Measurements from ENCODE around the gene PIGA.
"Not testable (repeated sequence)": the region's sequence is repeated elsewhere in the genome, so short reads cannot be mapped to it uniquely, and the experiment has no call there.

The PIGA gene

GRCh38 chrX:15320297-15320696 lies 15.0 kb downstream of the PIGA start:
- no peak for DNase-seq (ENCODE audit: low read depth in 1 of 2, low spot score in 1 of 2)

- no peak for DNase-seq (ENCODE audit: low read depth in 1 of 2, low spot score in 1 of 2)
These were observed 16.2 kb downstream of the PIGA start for GRCh38 chrX:15319075-15319474.

- DNase-seq (ENCODE audit: low read depth in 1 of 2, low spot score in 1 of 2): no peak
These were observed 19.8 kb downstream of the PIGA start, which contains the start of gene ASB11 for GRCh38 chrX:15315509-15315908. Gene ASB11, minus strand, starts transcription at chrX:15315640. Its CDS starts 35 bp downstream, at chrX:15315605.

- no peak for DNase-seq (ENCODE audit: low read depth in 1 of 2, low spot score in 1 of 2)
These were observed 20.9 kb downstream of the PIGA start for GRCh38 chrX:15314472-15314871.

- no peak for DNase-seq (ENCODE audit: low read depth in 1 of 2, low spot score in 1 of 2)
These were observed 24.2 kb downstream of the PIGA start for GRCh38 chrX:15311119-15311518.

- no peak for DNase-seq (ENCODE audit: low read depth in 1 of 2, low spot score in 1 of 2)
These were observed 25.2 kb downstream of the PIGA start for GRCh38 chrX:15310117-15310516.

GRCh38 chrX:15305899-15306298 lies 29.4 kb downstream of the PIGA start:
- not testable (repeated sequence) for DNase-seq (ENCODE audit: low read depth in 1 of 2, low spot score in 1 of 2)

- no peak for DNase-seq (ENCODE audit: low read depth in 1 of 2, low spot score in 1 of 2)
These were observed 33.4 kb downstream of the PIGA start for GRCh38 chrX:15301924-15302323.

- no peak for DNase-seq (ENCODE audit: low read depth in 1 of 2, low spot score in 1 of 2)
These were observed 35.1 kb downstream of the PIGA start for GRCh38 chrX:15299941-15300851.

- DNase-seq (ENCODE audit: low read depth in 1 of 2, low spot score in 1 of 2): no peak
These were observed 36.5 kb downstream of the PIGA start for GRCh38 chrX:15298780-15299179.

- DNase-seq (ENCODE audit: low read depth in 1 of 2, low spot score in 1 of 2): no peak
These were observed 37.1 kb downstream of the PIGA start for GRCh38 chrX:15298201-15298600.

- DNase-seq (ENCODE audit: low read depth in 1 of 2, low spot score in 1 of 2): no peak
These were observed 41.9 kb downstream of the PIGA start for GRCh38 chrX:15293451-15293850.

- no peak for DNase-seq (ENCODE audit: low read depth in 1 of 2, low spot score in 1 of 2)
These were observed 42.5 kb downstream of the PIGA start for GRCh38 chrX:15292861-15293260.

- no peak for DNase-seq (ENCODE audit: low read depth in 1 of 2, low spot score in 1 of 2)
These were observed 57.7 kb downstream of the PIGA start for GRCh38 chrX:15277604-15278003.

- DNase-seq (ENCODE audit: low read depth in 1 of 2, low spot score in 1 of 2): no peak
These were observed 60.4 kb downstream of the PIGA start for GRCh38 chrX:15274946-15275345.

- DNase-seq (ENCODE audit: low read depth in 1 of 2, low spot score in 1 of 2): not testable (repeated sequence)
These were observed 62.0 kb downstream of the PIGA start for GRCh38 chrX:15273275-15273674.

- no peak for DNase-seq (ENCODE audit: low read depth in 1 of 2, low spot score in 1 of 2)
These were observed 63.6 kb downstream of the PIGA start for GRCh38 chrX:15271757-15272156.

GRCh38 chrX:15269618-15270521 lies 65.5 kb downstream of the PIGA start, which contains the start of gene ASB9:
Gene ASB9, minus strand, starts transcription at chrX:15270083. Its CDS starts 209 bp downstream, at chrX:15269874.
- DNase-seq (ENCODE audit: low read depth in 1 of 2, low spot score in 1 of 2): no peak
